GM13977 (cell line): ENCODE results near the gene EVI2B.

Experiments
- DNase-seq: peaks from one replicate; pipeline ENCODE4 v3.0.0; 2012; ENCODE audit warnings: low spot score
- CTCF ChIP-seq: IDR thresholded peaks from 2 replicates; pipeline ENCODE4 v1.5.1; 2012; ENCODE audit warnings: mild to moderate bottlenecking, control low read depth; ENCODE audit not compliant: insufficient read depth; ENCODE audit errors: extremely low read depth, missing control alignments
- in situ Hi-C: fragments of 300-500 bp; cut with MboI; formaldehyde crosslinking; loops from one replicate; pipeline ENCODE4 v1.12.0; 2022; ENCODE audit warnings: low sequenced_read_pairs, low pct_unique_long_range_greater_than_20kb, mixed read lengths, inconsistent platforms; ENCODE audit not compliant: unreplicated experiment

EVI2B gene

GRCh38 chr17:31307640-31308039 is 6.2 kb downstream of the EVI2B start:
- in situ Hi-C loops, result no loop called here
- TF ChIP-seq CTCF, result no peak
- no peak for DNase-seq

GRCh38 chr17:31299624-31300023 is 14.2 kb downstream of the EVI2B start:
- no peak for DNase-seq
- TF ChIP-seq CTCF, result no peak
- in situ Hi-C loops, result no loop called here

DNA sequence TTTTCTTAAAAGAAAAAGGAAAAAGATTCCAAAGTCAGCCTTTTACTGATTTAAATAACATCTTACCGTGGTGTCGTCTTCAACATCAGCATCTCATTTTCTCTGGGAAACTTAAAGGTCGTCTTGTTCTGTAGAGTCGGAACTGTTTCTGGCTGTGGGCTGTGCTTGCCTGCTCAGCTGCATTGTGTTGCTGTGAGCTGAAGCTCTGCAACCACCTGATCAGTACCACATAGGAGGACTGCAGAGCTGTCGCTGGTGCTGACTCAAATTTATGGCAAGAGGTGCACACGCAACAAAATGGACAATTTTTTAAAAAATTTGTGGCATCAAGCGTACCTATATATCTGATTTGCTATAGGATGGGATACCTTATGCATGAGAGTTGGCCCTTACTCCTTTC is 16.8 kb downstream of the EVI2B start, which contains the start of gene OMG:
Gene OMG, minus strand, starts transcription at position 150 of the 400 bp plus-strand sequence. CDS start 908 bp downstream, outside the sequence.
- in situ Hi-C loops, result no loop called here
- no peak for DNase-seq
- TF ChIP-seq CTCF, result no peak

- no peak for DNase-seq
- in situ Hi-C loops, result no loop called here
- TF ChIP-seq CTCF, result no peak
Observed at GRCh38 chr17:31296142-31296541, 17.7 kb downstream of the EVI2B start.

DNA sequence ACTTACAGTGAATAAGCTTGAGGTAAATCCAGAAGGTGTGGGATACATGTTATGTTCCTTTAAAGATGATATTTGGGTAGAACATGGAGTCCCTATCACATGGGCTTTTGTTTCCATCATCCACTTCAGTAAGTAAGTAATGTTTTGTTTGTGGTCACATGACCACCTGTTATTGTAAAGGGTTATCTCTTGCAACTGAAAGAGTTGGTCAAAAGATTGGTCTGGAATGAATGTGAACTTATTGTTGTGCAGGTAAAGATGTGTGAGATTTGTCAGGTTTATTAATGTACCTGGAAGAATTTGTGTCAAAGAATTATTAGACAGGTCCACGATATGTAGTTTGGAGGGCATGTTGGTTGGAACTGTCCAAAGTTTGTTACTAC is 18.4 kb downstream of the EVI2B start:
- DNase-seq, result no peak
- in situ Hi-C loops, result no loop called here
- no peak for TF ChIP-seq CTCF

DNA sequence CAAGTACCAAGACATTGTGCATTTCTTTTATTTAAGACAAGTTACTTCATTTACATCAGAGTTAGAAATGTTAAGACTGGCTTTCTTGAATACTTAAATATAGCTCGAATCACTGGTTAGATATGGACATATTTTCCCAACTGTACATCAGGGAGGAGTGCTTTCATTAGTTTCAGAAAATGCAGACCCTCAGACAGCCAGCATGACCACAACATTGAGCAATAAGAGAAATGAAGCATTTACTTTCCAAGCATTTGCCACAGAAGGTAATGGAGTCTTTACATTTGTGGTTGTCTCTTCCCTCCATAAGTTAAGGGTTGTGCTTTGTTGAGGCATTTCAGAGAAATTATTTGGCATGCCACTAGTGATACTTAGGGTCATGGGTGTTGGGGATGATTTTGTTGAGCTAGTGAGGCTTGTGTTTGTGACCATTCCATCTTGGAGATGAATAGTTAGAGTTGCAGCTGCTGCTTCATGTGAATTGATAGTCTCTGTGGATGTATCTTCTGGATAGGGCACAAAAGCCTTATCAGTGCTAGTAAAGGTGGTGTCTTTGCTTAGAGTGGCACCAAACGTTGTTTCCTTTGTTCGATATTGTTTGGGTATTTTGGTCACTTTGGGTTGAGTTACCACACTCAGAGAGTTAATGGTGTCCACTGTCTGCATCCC is 18.9 kb downstream of the EVI2B start:
- no peak for DNase-seq
- in situ Hi-C loops, result no loop called here
- no peak for TF ChIP-seq CTCF
